Measurements from ENCODE around the gene LY86. TPM values are rescaled to one million over a fixed set of nuclear protein-coding genes. Genes with fewer than 3 reads are reported as not detected.
A peak's percentile ranks its signal among the peaks of the same experiment; 100 is the strongest.
"Not testable (repeated sequence)": the region's sequence is repeated elsewhere in the genome, so short reads cannot be mapped to it uniquely, and the experiment has no call there.

LY86 gene
- total RNA-seq, 1 donor from 2014 or later: not detected

GRCh38 chr6:6661684-6662083 lies 73.2 kb downstream of the LY86 start:
- no peak for DNase-seq (ENCODE audit: low spot score, unreplicated experiment)
- no peak overlapping the region for H3K27ac Mint-ChIP-seq
- H3K4me3 Mint-ChIP-seq (ENCODE audit: low read depth): no peak overlapping the region
- H3K4me1 Mint-ChIP-seq (ENCODE audit: low read depth): peaks cover 6% of the 10 kb centered on the region
- TF ChIP-seq, protein P1, sequence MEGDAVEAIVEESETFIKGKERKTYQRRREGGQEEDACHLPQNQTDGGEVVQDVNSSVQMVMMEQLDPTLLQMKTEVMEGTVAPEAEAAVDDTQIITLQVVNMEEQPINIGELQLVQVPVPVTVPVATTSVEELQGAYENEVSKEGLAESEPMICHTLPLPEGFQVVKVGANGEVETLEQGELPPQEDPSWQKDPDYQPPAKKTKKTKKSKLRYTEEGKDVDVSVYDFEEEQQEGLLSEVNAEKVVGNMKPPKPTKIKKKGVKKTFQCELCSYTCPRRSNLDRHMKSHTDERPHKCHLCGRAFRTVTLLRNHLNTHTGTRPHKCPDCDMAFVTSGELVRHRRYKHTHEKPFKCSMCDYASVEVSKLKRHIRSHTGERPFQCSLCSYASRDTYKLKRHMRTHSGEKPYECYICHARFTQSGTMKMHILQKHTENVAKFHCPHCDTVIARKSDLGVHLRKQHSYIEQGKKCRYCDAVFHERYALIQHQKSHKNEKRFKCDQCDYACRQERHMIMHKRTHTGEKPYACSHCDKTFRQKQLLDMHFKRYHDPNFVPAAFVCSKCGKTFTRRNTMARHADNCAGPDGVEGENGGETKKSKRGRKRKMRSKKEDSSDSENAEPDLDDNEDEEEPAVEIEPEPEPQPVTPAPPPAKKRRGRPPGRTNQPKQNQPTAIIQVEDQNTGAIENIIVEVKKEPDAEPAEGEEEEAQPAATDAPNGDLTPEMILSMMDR (IDR thresholded peaks at IDR 0.05; ENCODE audit: unreplicated experiment): no peak
- H3K36me3 Mint-ChIP-seq (ENCODE audit: insufficient read depth): no peaks in the 10 kb centered on the region
- peaks cover 7% of the 10 kb centered on the region for H3K27me3 Mint-ChIP-seq
- H3K9me3 Mint-ChIP-seq (ENCODE audit: low read depth): no peaks in the 10 kb centered on the region

DNA sequence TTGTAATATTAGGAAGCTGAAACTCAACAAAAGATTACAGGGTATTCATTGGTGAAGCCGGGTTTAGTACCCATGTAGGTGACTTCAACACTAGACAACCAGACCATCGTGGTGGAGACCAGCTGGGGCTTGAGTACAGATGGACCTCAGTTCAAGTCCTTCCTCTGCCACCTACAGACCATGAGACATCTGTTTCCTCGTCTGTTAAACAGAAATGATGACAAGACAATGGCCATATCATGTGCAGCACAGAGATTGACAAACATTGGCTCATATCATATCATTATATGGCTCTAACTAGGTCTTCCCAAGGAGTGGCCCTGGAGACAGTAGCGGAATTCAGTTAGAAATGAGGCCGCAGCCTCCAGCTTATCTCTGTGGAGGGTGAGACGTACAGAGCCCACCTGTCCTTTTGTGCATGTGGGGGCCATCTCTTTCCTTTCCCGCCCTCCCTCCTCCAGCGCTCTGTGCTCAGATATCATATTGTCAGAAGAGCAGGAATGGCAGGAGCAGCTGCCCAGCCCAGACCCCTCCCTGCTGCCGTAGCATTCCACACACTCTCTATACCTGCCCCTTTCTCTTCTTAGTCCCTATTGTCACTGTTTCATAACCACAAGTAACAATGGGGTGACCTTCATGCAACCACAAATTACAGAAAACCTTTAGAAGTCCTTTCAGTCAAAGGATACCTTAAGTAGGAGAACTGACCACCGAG lies 75.1 kb downstream of the LY86 start:
- peaks cover 7% of the 10 kb centered on the region for H3K27me3 Mint-ChIP-seq
- H3K4me3 Mint-ChIP-seq (ENCODE audit: low read depth): no peak overlapping the region
- peaks cover 3% of the 10 kb centered on the region for H3K4me1 Mint-ChIP-seq (ENCODE audit: low read depth)
- no peak for DNase-seq (ENCODE audit: low spot score, unreplicated experiment)
- H3K9me3 Mint-ChIP-seq (ENCODE audit: low read depth): no peaks in the 10 kb centered on the region
- TF ChIP-seq, protein P1 (IDR thresholded peaks at IDR 0.05; ENCODE audit: unreplicated experiment): no peak
- no peak overlapping the region for H3K27ac Mint-ChIP-seq
- H3K36me3 Mint-ChIP-seq (ENCODE audit: insufficient read depth): no peaks in the 10 kb centered on the region

DNA sequence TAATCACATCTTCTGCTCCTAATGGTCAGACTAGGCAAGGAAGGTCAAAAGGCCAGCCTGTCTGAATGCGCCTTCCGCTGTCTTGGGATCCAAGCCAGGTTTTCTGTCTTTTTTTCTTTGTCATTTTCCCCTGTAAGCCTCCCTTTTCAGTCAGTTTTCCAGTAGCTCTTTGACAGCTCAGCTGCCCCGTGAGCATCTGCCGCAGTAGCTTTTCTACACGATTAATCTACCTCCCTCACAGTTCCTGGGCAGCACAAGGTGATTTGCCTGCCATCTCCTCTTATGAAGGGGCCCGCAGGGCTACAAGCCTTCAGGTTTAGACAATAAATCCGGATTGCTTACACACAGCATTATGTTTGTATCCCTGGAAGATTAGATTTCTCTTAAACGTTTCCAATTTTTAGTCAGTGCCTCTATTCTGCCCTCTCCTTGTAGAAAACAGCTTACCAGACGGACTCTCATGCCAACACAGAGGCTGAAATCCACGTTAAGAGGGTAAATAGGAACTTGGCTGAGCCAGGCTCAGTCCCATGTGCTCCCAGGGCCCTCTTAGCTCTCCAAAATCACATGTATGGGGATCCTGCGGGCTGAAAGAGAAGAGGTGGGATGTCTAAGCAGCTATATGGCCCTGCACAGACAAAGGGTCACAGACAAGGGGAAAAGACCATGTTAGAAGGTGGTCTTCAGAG lies 77.2 kb downstream of the LY86 start:
- TF ChIP-seq, protein P1 (IDR thresholded peaks at IDR 0.05; ENCODE audit: unreplicated experiment): no peak
- Mint-ChIP-seq H3K4me3 (ENCODE audit: low read depth) (no peak overlapping the region), H3K27ac (no peak overlapping the region), H3K27me3 (peaks cover 10% of the 10 kb centered on the region), H3K36me3 (ENCODE audit: insufficient read depth) (no peaks in the 10 kb centered on the region), H3K4me1 (ENCODE audit: low read depth) (peaks cover 3% of the 10 kb centered on the region), H3K9me3 (ENCODE audit: low read depth) (peaks cover 3% of the 10 kb centered on the region)
- no peak for DNase-seq (ENCODE audit: low spot score, unreplicated experiment)

- DNase-seq (ENCODE audit: low spot score, unreplicated experiment); H3K4me3 Mint-ChIP-seq (ENCODE audit: low read depth); H3K36me3 Mint-ChIP-seq (ENCODE audit: insufficient read depth); H3K9me3 Mint-ChIP-seq (ENCODE audit: low read depth); H3K4me1 Mint-ChIP-seq (ENCODE audit: low read depth); H3K27me3 Mint-ChIP-seq; H3K27ac Mint-ChIP-seq: not testable (repeated sequence)
Observed at GRCh38 chr6:6670150-6670549, 81.6 kb downstream of the LY86 start.

- peaks cover 3% of the 10 kb centered on the region for H3K36me3 Mint-ChIP-seq (ENCODE audit: insufficient read depth)
- DNase-seq (ENCODE audit: low spot score, unreplicated experiment): no peak
- H3K27me3 Mint-ChIP-seq: peaks cover 5% of the 10 kb centered on the region
- H3K4me3 Mint-ChIP-seq (ENCODE audit: low read depth): no peak overlapping the region
- no peak overlapping the region for H3K27ac Mint-ChIP-seq
- H3K9me3 Mint-ChIP-seq (ENCODE audit: low read depth): peaks cover 4% of the 10 kb centered on the region
- H3K4me1 Mint-ChIP-seq (ENCODE audit: low read depth): peaks cover 29% of the 10 kb centered on the region
- TF ChIP-seq, protein P1 (IDR thresholded peaks at IDR 0.05; ENCODE audit: unreplicated experiment): peak; percentile 48
Observed at GRCh38 chr6:6674872-6675271, 86.4 kb downstream of the LY86 start.

Measured in progenitor cell of endocrine pancreas (in vitro differentiated cells).